Measurements from ENCODE around the gene CNEP1R1.

Gene CNEP1R1

GRCh38 chr16:50065624-50066481 is 40.8 kb downstream of the CNEP1R1 start, which contains the start of gene HEATR3:
Gene HEATR3 (plus strand): TSS chr16:50065970. CDS start chr16:50066132, 162 bp downstream.
- peak; percentile 94 for DNase-seq

- no peak for DNase-seq
Observed at GRCh38 chr16:50066482-50067289, 41.7 kb downstream of the CNEP1R1 start.

DNA sequence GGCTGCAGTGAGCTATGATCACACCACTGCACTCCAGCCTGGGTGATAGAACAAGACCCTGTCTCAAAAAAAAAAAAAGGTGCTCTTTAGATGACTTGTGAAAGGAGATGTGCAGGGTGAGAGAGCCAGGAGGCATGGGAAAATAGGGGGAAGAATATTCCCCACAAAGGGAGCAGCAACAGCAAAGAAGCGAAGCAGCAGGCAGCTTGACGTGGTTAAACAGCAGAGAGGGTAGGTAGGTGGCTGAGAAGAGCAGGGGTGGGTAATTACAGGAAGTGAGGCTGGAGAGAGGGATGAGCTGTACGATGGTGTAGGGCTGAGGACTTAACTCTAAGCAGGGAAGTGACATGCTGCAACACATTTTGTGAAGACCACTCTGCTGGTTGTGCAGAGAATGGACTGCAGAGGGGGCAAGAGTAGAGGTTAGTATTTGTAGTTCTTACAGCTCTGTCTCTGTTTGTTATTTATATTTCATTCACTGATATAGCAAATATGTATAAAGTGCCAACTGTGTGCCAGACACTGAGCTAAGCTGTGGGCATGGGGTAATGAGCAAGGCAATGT is 42.3 kb downstream of the CNEP1R1 start:
- peak; percentile 20 for DNase-seq

DNA sequence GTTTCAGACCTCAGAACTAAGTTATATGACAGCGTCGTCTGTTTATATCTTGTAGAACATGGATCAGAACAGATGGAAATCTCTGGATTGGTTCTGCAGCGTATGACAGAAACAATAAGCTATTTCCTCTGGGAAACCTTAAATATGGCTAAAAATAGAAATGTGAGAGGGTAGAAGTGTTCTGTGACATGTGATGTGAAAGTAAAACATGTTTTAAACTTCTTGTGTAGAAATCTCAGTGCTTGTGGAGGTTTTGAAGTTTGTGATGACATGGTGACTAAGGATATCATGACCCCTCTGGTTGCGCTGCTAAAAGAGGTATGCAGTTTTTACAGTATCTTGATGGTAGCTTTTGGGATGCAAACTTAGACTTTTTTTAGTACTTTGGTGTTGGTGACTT is 43.5 kb downstream of the CNEP1R1 start:
- no peak for DNase-seq

GRCh38 chr16:50069060-50069459 is 44.0 kb downstream of the CNEP1R1 start:
- DNase-seq: no peak

GRCh38 chr16:50071075-50071671 is 46.1 kb downstream of the CNEP1R1 start:
- DNase-seq: no peak

- no peak for DNase-seq
Observed at GRCh38 chr16:50072730-50073129, 47.7 kb downstream of the CNEP1R1 start.

- DNase-seq: no peak
Observed at GRCh38 chr16:50079397-50080140, 54.5 kb downstream of the CNEP1R1 start.

DNA sequence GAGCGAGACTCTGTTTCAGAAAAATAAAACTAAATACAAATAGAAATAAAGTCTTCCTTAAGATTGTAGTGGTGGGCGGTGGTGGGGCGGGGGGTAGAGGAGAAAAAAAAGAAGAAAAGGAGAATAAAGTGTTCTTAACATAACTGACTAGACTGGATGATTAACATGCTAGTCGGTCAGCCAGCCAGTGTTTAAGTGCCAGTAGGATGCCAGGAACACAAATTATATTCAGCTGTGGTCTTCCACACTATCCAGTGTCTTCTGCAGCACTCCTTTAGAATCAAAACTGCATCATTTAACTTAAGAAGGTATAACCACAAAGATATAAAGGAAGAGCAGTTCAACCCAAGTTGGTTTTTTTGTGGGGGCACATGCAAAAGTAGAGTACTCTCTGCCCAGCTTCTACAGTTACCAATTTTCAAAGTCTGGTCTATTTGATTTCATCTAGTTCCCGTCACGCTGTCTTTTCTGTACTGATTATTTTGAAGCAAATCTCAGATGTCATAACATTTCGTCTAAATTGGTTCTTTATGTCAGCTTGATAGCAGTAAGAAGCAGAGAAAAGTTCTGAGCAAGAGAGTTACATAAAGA is 56.5 kb downstream of the CNEP1R1 start:
- no peak for DNase-seq

DNA sequence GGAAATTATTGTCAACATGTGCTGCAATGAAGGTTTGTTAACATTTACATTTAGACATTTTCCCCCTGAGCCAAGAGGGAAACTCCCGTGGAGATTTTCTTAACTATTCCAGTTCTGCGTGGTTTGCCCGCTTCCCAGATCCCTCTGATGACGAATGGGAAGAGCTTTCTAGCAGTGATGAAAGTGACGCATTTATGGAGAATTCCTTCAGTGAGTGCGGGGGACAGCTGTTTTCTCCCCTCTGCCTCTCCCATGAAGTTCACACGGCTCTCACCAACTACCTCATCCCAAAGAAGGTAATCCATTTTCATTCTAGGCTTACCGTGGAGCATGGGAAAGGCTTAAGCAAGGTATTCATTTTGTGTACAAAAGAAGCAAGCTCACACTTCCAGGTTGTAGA is 59.0 kb downstream of the CNEP1R1 start:
- DNase-seq: no peak

GRCh38 chr16:50086176-50086575 is 61.2 kb downstream of the CNEP1R1 start:
- no peak for DNase-seq

Data from stimulated activated CD4-positive, alpha-beta T cell treated with anti-CD3 and anti-CD28 coated beads, Interleukin-1b, Interleukin-23, amount 100 ng/mL, for 48 hours (primary cell).